Mammary epithelial cell (primary cell): ENCODE results near the gene IRF2BP1.

Experiments
- EZH2 ChIP-seq: IDR thresholded peaks from 2 replicates; pipeline ENCODE4 v1.6.1; 2012; ENCODE audit warnings: low read length, inconsistent platforms, borderline replicate concordance
- TF ChIP-seq, protein P1 (sequence below), 2 donors: IDR thresholded peaks in 1 of 2; conservative IDR thresholded peaks in 1 of 2; 2 replicates each; pipeline ENCODE4 v1.5.1; 2011 to 2012; ENCODE audit warnings: inconsistent platforms in 2 of 2, low read length in 2 of 2, mild to moderate bottlenecking in 2 of 2, control low read depth in 1 of 2, low read depth in 1 of 2; ENCODE audit not compliant: insufficient read depth in 1 of 2; ENCODE audit errors: extremely low read depth in 1 of 2

DNA sequence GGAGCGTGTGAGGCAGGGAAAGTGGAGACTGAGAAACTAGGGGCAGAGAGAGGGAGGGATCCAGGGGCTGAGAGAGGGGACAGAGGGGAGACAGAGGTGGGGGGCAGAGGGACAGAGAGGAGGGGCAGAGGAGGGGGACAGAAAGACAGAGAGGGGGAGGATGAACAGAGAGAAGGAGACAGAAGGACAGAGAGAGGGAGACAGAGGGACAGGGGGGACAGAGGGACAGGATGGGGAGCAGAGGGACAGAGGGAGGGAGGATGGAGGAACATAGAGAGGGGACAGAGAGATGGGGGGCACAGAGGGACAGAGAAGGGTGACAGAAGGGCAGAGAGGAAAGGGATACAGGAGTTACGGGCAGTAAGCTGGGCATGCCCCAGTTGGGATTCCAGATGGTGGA lies 43.3 kb upstream of the IRF2BP1 start:
- TF ChIP-seq, protein P1, sequence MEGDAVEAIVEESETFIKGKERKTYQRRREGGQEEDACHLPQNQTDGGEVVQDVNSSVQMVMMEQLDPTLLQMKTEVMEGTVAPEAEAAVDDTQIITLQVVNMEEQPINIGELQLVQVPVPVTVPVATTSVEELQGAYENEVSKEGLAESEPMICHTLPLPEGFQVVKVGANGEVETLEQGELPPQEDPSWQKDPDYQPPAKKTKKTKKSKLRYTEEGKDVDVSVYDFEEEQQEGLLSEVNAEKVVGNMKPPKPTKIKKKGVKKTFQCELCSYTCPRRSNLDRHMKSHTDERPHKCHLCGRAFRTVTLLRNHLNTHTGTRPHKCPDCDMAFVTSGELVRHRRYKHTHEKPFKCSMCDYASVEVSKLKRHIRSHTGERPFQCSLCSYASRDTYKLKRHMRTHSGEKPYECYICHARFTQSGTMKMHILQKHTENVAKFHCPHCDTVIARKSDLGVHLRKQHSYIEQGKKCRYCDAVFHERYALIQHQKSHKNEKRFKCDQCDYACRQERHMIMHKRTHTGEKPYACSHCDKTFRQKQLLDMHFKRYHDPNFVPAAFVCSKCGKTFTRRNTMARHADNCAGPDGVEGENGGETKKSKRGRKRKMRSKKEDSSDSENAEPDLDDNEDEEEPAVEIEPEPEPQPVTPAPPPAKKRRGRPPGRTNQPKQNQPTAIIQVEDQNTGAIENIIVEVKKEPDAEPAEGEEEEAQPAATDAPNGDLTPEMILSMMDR (conservative IDR thresholded peaks at IDR 0.05 in 1 of 2, IDR thresholded peaks at IDR 0.05 in 1 of 2; ENCODE audit: extremely low read depth in 1 of 2, insufficient read depth in 1 of 2, low read depth in 1 of 2, low read length in 2 of 2) = no peak
- TF ChIP-seq EZH2 = no peak
